Transverse colon (tissue), 4 donors: ENCODE measurements around the gene ZNF554.

Source experiments
- CTCF ChIP-seq, 5 experiments: fragments of 200-600 bp in 3 of 5; fragments of 450-650 bp in 2 of 5; sonication (generic) in 3 of 5; IDR thresholded peaks; 1 replicate in 2 of 5; 2 replicates in 3 of 5; pipeline ENCODE4 v1.5.1; 2016 to 2017; ENCODE audit warnings: antibody characterized with exemption in 5 of 5, inconsistent platforms in 3 of 5, mild to moderate bottlenecking in 2 of 5, moderate library complexity in 1 of 5
- EP300 ChIP-seq: sonication (generic); formaldehyde crosslinking; IDR thresholded peaks from one replicate; pipeline ENCODE4 v1.6.1; 2017; ENCODE audit warnings: antibody characterized with exemption, low read depth
- POLR2A ChIP-seq: fragments of 450-650 bp; IDR thresholded peaks from one replicate; pipeline ENCODE4 v1.6.1; 2016; ENCODE audit warnings: antibody characterized with exemption, mild to moderate bottlenecking, moderate library complexity
- POLR2AphosphoS5 ChIP-seq, 3 donors: sonication (generic); formaldehyde crosslinking; IDR thresholded peaks; one replicate each; pipeline ENCODE4 v1.6.1; 2016; ENCODE audit warnings: antibody characterized with exemption in 3 of 3

GRCh38 chr19:2853015-2853606 is 33.4 kb downstream of the ZNF554 start:
- TF ChIP-seq CTCF (IDR thresholded peaks at IDR 0.05) (no peak), POLR2A (no peak), POLR2AphosphoS5 (IDR thresholded peaks at IDR 0.05) (no peak), EP300 (no peak)
